ENCODE data around the gene BTNL9.
"Not testable (repeated sequence)": the region's sequence is repeated elsewhere in the genome, so short reads cannot be mapped to it uniquely, and the experiment has no call there.

The BTNL9 gene

DNA sequence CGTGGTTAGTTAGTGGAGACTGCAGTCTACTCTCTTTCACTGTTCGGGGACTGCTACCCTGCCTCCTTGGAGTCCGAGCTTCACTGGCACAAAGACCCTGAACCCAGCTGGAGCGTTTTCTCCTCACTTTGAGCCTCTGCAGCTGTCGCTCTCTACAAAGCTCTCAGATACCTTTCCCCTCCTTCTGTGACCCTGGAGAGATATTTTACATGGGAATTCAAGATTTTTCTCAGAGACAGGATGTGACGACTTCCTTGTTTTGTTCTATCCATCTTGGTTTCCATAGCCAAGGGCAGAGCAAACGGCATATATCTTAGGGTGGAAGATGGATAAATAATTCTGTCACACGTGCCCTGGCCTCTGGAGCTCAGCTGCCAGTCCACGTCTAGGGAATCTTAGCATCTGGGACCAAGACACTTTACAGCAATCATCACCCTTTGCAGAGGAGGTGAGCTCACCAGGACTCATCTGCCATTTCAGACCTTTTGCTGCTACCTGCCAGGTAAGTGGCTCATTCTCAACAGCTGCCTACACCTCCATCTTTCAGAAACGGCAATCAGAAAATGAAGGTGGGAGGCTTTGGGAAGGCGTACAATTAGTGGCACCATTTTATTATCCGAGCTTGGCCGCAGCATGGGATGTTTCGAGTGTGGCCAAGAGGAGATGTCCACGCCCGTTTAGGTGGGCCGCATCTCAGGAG lies at the start of gene BTNL9:
Gene BTNL9 (plus strand): TSS at position 336 of the 700 bp plus-strand sequence. CDS start 5,224 bp downstream, outside the sequence.
- DNase-seq (ENCODE audit: low read depth) = no peak

DNA sequence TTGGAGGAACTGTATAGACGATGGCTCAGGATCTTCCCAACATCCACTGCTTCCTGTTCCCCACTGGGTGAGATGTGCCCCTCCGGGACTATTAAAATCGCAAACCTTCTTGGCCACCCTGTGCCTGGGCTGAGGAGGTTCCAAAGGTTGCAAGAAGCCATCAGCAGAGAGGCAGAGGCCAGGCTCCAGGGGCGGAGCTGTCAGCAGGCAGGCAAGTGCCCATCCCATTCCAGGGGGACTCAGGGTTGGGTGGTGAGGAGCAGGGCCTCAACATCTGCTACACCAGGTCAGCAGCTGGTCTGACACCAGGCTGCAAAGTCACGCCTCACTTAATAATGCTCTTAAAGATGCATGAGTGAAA lies 49.2 kb upstream of the BTNL9 start:
- DNase-seq (ENCODE audit: low read depth) = no peak

DNA sequence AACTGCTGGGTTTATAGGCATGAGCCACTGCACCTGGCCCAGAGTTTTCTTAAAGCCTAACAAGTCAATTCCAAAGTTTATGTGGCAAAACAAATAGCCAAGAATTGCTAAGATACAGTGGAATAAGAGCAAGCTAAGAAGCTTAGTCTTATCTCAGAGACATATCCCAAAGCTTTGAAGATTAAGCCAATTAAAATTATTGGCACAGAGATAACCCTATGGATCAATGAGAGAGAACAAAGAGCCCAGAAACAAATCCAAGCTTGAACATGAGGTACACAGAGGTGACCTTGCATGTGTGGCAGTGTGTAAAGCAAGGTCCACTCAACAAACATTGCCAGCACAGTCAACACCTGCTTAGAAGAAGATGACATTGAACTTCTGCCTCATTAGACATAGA lies 38.1 kb upstream of the BTNL9 start:
- no peak for DNase-seq (ENCODE audit: low read depth)

DNA sequence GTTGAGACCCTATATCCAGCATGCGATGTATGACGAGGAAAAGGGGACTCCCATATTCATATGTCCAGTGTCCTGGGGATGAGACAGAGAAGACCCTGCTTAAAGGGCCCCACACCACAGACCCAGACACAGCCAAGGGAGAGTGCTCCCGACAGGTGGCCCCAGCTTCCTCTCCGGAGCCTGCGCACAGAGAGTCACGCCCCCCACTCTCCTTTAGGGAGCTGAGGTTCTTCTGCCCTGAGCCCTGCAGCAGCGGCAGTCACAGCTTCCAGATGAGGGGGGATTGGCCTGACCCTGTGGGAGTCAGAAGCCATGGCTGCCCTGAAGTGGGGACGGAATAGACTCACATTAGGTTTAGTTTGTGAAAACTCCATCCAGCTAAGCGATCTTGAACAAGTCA lies 34.3 kb upstream of the BTNL9 start:
- DNase-seq (ENCODE audit: low read depth) = no peak

DNA sequence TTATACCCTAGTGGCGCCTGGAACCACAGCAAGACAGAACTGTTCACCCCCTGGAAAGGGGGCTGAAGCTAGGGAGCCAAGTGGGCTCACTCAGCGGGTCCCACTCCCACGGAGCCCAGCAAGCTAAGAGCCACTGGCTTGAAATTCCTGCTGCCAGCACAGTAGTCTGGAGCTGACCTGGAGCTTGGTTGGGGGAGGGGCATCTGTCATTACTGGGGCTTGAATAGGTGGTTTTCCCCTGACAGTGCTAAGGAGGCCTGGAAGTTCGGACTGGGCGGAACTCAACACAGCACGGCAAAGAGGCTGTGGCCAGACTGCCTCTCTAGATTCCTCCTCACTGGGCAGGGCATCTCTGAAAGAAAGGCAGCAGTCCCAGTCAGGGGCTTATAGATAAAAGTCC lies 31.9 kb upstream of the BTNL9 start:
- DNase-seq (ENCODE audit: low read depth) = no peak

DNA sequence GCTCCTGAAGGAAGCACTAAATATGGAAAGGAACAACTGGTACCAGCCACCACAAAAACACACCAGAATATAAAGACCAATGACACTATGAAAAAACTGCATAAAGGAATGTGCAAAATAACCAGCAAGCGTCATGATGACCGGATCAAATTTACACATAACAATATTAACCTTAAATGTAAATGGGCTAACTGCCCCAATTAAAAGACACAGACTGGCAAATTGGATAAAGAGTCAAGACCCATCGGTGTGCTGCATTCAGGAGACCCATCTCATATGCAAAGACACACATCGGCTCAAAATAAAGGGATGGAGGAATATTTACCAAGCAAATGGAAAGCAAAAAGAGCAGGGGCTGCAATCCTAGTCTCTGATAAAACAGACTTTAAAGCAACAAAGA lies 30.0 kb upstream of the BTNL9 start:
- DNase-seq (ENCODE audit: low read depth) = not testable (repeated sequence)

DNA sequence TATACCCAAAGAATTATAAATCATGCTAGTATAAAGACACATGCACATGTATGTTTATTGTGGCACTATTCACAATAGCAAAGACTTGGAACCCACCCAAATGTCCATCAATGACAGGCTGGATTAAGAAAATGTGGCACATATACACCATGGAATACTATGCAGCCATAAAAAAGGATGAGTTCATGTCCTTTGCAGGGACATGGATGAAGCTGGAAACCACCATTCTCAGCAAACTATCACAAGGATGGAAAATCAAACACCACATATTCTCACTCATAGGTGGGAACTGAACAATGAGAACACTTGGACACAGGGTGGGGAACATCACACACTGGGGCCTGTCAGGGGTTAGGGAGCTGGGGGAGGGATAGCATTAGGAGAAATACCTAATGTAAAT lies 25.4 kb upstream of the BTNL9 start:
- DNase-seq (ENCODE audit: low read depth) = not testable (repeated sequence)

DNA sequence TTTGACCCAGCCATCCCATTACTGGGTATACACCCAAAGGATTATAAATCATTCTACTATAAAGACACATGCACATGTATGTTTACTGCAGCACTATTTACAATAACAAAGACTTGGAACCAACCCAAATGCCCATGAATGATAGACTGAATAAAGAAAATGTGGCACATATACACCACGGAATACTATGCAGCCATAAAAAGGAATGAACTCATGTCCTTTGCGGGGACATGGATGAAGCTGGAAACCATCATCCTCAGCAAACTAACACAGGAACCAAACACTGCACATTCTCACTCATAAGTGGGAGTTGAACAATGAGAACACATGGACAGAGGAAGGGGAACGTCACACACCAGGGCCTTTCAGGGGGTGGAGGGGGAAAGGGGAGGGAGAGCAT lies 22.6 kb upstream of the BTNL9 start:
- not testable (repeated sequence) for DNase-seq (ENCODE audit: low read depth)

DNA sequence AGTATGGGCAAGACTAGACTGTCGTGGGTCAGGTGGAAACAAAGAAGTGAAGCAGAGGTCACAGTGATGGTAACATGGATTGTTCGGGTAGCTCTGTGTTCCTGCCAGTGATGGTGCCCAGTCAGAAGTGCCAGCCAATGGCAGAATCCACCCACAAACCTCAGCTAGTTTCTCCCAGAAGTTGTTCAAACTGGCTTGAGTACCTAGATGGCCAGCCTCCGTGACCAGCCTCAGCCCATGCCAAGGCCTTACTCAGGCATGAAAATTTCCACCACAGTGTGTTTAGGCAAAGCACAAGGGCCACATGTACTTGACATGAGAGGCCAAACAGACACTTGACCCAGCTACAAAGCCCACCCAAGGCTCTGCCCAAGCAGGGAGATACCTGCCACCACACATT lies 19.4 kb upstream of the BTNL9 start:
- no peak for DNase-seq (ENCODE audit: low read depth)

DNA sequence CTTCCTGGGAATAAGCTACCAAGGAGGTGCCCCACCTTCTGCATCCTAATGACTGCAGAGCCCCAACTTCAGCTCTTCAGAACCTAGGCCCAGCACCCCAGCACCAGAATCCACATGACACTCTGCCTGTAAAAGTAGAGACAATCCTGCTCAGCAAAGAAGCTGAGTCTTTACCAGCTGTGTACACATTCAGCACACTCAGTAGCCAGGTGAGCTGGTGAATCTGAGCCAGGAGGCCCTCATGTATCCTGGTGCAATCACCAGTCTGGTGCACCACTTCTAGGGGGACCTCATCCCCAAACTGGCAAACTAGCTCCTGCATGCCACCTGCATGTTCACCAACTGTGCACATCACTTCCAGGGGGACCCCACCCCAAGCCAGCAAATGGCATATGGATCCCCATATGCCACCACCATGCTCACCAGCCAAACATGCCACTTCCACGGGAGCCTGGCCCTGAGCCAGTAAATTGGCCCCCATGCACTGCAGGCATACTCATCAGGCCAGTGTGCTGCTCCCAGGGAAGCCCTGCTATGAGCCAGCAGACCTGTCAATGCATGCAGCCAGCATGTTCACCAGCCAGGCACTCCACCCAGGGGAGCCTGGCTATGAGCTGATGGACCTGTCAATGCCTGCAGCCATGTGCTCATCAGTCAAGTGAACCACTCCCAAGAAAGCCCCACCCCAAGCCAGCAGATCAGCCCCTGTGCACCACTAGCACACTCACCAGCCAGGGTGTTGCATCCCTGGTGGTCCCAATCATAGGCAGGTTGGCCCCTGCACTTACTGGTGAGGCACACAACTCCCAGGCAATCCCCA lies 15.6 kb upstream of the BTNL9 start:
- DNase-seq (ENCODE audit: low read depth) = no peak

DNA sequence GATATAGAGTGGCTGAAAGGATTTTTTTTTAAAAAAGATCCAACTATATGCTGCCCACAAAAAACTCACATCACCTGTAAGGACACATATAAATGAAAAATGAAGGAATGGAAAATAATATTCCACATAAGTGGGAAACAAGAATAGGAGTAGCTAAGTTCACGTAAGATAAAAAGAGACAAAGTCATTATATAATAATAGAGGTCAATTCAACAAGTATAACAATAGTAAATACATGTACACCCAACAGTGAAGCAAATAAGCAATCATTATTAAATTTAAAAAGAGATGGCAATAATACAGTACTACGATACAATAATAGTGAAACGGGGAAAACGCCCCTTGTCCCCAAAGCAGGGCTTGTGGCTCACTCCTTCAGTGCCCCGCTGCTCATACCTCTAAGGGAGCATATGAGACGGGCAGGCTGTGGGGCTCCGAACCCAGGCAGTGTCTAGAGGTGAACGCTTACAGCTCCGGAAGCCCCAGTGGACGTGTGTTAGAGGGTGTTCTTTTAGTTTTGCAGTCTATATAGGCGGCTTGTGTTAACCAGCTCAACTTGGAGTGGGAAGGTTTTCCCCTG lies 12.5 kb upstream of the BTNL9 start:
- no peak for DNase-seq (ENCODE audit: low read depth)

DNA sequence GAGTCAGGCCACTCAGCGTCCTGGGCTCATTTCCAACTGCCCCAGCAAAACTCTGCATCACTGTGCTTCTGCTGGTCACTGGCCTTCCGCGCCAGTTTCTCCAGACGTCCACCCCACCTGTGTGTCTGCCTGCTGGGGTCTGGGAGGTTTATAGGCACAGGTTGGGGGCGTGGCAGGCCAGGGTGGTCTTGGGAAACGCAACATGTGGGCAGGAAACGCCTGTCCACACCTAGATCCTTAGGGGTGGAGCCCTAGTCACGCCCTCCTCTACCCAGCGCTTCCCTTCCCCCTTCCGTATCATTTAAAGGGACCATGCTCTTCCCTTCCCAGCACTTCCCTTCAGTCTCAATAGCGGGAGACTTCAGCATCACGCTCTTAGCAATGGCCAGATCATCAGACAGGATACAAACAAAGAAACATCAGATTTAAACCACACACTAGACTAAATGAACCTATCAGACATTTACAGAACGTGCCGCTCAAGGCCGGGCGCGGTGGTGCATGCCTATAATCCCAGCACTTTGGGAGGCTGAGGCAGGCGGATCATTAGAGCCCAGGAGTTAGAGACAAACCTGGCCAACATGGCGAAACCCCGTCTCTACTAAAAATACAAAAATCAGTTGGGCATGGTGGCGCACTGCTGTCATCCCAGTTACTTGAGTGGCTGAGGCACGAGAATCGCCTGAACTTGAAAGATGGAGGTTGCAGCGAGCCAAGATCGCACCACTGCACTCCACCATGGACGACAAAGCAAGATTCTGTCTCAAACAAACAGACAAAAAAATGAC lies 11.8 kb upstream of the BTNL9 start:
- no peak for DNase-seq (ENCODE audit: low read depth)

DNA sequence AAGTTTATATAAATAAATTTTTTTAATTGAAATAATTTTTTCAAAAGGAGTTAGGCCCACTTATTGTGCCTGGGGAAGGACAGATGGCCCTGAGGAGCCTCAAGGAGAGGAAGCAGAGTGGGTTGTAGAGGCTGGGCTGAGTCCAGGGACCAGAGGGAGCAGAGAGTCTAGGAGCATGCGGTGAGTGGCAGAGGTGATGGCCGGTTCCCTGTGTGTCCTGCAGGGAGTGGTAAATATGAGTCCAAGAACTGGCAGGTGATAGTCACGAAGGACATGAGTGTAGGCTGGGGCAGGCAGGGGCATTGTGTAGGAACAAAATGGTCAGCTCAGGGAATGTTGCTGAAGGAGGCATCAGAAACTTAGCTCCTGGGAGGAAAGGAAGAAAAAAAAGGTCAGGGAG lies 8.3 kb upstream of the BTNL9 start:
- no peak for DNase-seq (ENCODE audit: low read depth)

DNA sequence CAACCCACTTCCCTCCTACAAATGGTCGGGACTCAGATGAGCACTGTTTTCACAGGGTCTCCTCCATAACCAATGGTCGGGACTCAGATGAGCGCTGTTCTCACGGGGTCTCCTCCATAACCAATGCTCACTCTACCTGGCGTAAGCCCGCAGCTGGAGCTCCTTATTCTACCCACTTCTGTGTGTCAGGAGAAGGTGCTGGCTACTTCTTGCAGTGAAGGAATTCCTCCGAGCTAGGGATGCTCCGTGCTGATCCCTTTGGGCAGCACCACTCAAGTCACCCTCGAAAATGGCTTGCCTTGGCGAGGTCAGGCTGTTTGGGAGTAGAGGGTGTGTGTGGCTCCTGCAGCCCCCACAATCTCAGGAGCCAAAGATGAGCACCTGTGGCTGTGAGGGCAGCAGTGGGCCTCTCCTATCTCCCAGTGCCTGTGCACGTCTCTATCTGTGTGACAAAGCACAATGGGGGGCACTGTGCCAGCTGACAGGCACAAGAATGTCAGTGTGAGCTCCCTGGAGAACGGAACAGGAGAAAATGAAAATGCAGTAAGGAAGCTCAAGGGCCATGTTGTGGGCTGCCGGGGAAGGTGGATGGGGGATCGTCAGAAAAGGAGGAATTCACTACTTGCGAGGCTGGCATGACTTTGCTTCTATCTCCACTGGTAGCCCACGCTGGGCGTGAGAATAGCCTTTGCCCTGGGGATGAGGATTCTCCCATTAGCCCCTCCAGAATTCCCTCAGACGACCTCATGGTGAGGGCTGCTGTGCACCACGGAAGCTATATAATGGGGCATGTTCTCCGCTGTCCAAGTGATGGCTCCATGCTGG lies 3.9 kb upstream of the BTNL9 start:
- no peak for DNase-seq (ENCODE audit: low read depth)

DNA sequence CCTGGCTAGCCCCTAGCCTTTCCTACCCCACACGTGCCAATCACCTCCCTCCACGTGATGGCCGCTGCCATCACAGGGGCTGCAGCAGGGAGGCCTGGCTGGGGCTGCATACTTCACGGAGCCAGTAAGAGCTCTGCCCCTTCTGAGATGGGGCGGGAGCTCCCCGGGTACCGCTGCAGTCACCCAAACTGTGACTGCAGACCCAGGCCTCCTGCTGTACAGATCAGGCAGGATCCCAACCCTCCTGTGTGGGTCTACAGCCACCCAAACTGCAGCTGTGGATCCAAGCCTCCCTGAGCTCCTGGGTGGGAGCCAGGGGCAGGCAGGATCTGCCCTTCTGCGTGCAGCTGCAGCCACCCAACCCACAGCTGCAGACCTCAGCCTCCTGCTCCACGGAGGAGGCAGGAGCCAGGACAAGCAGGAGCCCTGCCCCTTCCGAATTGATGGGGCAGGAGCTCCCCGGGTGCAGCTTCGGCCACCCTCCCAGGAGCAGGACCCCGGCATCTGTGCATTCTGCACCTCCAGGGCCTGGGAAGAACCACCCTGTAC lies 3.2 kb upstream of the BTNL9 start:
- DNase-seq (ENCODE audit: low read depth) = no peak

DNA sequence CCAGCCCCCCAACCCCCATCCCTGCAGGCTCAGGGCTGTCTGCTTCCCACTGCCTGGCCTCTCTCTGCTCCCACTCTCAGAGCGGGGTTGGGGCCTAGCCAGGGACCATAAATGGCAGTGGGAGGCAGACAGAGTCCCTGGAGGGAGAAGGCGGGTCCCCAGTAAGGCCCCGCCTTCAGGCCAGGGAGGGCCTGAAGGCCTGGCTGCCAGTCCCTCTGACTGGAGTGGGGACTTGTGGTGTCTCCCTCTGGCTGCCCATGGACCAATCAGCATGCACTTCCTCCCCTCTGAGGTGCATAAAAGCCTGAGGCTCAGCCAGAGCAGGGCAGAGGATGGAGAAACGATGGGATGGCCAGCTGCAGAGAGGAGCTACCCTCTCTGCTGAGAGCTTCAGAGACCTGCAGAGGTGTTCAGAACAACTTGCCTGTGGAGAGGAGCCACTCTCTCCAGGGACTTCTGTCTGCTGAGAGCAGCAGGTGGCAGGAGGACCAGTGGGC lies 2.7 kb upstream of the BTNL9 start:
- DNase-seq (ENCODE audit: low read depth) = no peak

DNA sequence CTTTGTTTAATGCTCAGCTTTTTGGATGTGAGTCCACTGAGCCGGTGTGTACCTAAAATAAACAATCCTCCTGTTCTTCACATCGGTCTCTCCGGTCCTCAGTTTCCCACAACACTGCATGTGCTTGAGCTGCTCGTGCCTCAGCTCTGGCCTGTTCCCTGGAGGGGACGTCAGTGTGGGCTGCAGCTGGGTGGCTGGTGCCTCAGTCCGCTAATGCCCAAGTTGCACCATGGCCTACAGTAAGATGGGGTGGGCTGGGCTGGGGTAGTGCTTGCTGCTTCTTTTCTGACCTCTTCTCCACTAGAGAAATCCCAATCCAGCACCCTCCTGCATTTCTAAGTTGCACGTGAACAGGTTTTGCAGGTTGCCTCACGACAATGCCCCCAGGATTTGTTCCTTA lies 595 bp upstream of the BTNL9 start:
- no peak for DNase-seq (ENCODE audit: low read depth)

DNA sequence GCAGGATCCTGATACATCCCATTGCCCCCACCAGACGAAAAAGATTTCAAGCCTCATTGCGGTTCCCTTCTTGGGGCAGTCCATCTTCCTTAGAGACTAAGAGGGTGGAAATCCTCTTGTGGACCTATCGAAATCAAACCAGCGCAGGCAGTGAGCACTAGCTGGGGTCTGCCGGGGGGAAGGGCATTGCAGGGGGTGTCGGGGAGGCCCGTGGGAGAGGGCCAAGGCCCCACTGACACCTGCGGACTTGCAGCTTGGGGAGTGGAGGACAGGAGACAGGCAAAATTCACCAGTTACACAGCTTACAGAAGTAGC lies 522 bp downstream of the BTNL9 start:
- DNase-seq (ENCODE audit: low read depth) = no peak

DNA sequence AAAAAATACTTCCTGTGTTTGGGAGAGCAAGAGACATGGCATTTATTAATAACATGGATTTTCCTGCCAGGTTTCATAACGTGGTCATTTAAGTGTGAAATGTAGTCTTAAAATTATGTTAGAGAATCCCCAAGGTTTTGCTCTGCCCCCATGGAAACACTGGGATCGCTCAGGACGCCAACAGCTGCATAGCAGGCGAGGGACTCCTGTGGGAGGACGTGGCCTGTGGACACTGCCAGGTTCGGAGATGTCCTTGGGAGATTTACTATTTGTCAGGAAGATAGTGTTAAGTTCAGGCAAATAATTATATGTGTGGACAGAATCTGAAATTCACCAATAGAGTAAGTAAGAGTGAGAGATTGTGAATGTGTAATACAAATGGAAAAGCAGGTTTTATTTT lies 977 bp downstream of the BTNL9 start:
- no peak for DNase-seq (ENCODE audit: low read depth)

DNA sequence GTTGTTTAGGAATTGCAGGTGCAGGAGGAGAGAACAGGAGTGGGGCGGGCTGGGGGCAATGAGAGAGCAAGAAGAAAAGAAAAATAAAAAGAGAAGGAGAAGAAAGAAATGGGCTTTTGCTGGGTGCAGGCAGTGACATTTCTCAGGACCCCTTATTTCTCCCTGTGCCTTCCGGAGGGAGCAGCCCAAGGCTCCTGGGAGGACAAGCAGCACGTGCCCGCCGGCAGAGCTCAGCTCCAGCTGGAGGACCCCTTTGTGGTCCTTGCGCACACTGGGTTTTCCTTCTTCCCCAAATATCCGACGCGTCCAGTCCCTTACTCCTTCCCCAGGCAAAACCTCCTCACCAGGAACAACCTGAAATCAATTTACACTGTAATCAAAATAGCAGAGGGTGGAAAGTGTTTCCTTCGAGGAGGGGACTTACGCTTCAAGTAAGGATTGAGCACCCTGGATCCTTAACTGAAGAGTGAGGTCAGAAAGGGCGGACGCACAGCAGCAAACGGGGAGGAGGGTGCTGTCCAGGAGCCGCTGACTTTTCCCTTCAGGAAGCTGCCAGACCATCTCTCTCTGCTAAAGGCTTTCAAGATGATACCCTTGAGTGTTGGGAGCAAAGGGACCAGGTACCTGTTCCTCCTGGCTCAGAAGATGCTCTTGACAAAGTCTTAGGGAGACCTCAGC lies 2.1 kb downstream of the BTNL9 start:
- DNase-seq (ENCODE audit: low read depth) = no peak

DNA sequence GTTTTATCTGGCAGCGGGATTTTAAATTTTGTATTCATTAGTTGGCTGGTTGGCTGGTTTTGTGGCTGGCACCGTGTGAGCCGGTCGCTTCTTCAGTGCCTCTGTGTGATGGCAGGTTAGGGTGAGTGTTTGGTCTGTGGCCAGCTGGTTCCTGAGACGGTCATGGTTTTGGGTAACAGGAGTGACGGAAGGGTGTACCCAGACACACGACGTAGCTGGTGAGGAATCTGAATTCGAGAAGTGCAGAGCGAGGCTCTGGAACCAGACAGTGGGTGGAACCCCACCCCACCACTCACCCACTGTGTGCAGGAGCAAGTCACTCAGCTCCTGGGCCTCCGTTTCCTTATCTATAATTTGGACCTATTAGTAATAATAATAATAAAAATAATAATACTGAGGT lies 2.7 kb downstream of the BTNL9 start:
- DNase-seq (ENCODE audit: low read depth) = no peak

All from ELR (cell line).